ENCODE results near the gene ATP6AP1.

ATP6AP1 gene

DNA sequence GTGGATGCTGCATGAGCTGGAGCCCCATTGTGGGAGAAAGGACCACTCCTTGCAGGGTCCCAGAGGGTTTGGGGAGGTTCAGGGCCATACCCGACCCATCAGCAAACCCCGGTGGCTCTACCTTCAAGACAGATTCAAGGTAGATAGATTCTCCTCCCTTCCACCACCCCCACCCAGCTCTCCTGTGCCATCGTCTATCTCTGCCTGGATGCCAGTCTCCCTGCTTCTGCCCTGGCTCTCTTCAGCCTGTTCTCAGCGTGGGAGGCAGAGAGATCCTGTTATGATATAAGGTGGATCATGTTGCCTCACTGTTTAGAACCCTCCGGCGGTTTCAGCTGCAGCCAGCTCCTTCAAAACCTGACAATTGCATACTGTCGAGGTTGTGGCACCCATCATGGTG, 45.2 kb downstream of the ATP6AP1 start:
- no peak for DNase-seq

DNA sequence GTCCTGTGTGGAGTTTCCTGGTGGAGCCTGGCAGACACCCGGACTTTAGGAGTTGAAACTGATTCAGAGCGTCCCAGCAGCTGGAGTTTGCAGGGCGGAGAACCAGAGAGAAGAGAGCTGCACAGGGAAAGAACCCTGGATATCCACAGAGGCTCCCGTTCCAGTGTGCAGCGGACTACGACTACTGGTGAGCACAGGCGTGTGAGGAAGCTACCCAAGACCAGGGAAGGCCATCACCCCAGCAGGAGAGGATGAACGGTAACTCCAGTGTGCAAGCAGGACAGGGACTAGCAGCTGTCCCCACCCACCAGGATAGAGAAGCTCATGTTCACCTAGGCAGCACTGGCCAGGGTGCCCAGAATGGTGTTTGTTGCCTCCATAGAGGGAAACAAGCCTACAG, 48.3 kb downstream of the ATP6AP1 start:
- no peak for DNase-seq

DNA sequence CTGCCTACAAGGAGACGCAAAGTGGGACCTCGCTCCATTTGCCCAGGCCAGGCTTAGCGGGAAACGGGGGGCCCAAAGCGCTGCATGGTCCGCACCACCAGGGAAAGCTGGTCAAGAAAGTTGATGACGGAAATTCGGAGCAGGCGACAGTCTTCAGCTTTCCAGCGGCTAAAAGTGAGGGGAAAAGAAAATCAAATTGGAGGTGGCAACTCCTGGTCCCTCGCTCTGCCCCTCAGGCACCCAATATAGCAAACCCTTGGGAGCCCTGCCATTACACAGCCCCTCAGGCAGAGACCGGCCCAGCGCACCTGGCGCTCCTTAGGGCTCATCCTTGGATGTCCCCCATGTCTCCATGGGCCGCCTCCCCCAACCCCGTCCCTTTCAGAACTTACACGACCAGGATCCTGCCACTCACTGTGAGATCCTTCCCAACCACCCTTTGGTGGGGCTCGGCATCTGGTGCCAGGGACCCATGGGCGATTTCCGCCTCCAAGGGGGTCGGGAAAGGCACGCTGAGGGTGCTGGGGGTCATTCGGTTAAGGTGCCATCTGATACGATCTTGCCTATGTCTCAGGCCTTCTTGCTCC, 49.5 kb downstream of the ATP6AP1 start:
- DNase-seq: no peak

DNA sequence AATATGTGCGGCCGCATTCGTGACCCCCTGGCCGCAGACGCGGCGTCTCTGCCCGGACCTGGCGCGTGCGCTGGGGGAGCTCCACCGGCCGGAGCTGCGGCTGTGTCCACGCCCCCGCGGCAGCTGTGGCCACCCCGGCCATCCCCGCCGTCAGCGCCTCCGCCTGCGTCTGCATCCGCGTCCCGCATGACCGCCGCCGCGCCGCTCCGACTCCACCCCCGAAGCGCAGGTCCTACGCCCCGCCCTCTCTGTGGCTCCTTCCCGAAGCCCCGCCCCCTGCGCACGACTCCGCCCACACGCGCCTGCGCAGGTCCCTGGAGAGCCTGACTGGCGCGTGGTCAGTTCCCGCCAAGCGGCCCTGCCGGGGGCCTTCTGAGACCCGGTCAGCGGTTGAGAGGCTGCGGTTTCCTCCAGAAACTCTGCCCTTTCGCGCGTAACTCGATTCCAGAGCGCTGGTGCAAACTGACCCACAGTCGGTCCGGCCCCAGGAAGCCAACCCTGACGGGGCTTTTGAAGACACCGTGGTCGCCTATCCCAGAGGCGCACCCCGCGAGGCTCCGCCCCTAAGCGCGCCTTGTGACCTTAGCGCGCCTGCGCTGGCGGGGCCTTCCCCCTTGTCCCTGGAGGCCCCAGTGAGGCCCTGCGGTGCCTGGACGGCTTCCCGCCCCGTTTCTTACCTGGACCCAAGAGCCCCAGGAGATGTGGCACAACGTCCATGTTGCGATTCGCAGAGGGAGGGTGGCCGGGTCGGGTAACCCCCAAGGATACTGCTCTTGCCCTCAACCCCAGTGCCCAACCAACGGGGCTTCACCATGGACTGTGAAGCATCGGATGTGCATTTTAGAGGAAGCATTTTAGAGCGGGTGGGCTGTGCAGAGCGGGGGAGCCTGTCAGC, 50.5 kb downstream of the ATP6AP1 start, which contains the start of gene LAGE3:
Gene LAGE3, minus strand, starts transcription at position 554 of the 895 bp plus-strand sequence. Its CDS starts 366 bp downstream, at position 188.
- DNase-seq: peak; percentile 8

DNA sequence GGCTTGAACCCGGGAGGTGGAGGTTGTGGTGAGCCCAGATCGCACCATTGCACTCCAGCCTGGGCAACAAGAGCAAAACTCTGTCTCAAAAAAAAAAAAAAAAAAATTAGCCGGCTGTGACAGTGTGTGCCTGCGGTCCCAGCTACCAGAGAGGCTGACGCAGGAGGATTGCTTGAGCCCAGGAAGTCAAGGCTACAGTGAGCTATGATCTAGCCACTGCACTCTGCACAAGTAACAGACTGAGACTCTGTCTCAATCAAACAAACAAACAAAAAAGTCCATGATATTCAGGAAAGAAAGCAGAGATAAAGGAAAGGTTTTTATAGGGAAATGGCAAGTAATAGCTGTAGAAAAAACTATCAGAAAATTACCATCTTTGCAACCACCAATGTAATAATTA, 52.7 kb downstream of the ATP6AP1 start:
- no peak for DNase-seq

DNA sequence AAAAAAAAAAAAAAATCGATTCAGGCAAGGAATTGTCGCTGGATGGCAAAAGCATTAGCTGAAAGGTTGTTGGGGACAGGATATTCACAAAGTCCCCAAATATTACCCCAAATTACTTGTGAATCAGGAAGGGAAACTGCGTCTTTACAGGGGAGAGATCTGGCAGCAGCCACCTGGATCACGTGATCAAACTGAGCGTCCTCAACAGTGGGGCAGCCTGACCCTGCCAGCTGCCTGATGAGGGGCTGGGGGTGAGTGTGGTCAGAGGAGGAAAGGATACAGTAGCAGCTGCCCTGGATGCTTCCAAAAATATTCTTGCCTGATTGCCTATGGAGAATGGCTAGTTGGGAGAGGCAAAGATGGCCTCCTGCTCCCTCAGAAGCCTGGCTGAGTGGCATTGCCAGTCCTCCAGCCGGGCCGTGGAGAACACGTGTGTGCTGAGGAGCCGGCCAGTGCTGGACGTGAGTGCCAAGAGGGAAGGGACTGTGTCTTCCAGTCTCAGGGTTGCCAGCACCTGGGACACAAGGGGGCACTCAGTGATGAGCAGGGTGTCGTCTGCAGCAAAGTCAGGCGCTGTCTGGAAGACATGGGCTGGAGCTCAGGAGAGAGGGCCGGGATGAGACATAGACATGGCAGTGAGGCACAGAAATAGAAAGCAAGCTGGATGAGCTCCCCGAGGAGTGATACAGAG, 53.6 kb downstream of the ATP6AP1 start:
- DNase-seq: no peak

DNA sequence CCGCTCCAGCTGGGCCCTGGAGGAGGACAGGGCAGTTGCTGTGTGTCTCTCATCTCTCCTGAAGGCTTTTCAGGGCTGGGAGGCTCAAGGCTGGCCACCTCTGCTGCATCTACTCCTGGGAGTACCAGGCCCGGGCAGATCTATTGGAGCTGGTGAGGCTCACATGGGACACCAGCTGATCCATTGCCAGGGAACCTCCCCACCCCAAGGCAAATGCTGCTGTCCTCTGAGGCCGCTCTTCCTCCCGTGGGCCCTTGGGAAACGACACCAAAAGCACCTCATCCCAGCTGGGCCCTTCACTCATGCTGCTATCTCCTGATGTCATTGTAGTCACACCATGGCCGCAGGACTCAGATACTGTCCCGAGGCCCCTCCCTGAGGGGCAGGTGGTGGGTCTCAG, 54.3 kb downstream of the ATP6AP1 start:
- DNase-seq: no peak

DNA sequence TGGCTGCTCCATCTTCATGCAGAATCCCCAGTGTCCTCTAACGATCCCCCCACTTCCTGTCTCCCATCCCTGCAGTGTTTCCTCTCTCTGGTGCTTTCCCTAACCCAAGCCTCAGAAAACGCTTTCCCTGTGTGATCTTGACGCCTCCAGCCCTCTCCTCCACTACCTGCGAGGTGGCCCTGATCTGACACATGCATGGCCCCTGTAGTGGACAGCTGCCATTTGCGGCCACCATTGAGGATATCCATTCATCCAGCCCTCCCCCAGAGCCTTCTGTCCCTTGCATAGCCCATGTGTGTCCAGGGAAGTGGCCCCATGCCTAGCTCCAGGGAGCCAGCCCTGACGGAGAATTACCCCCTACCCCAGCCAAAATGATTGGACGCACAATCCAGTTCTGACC, 54.8 kb downstream of the ATP6AP1 start:
- no peak for DNase-seq

DNA sequence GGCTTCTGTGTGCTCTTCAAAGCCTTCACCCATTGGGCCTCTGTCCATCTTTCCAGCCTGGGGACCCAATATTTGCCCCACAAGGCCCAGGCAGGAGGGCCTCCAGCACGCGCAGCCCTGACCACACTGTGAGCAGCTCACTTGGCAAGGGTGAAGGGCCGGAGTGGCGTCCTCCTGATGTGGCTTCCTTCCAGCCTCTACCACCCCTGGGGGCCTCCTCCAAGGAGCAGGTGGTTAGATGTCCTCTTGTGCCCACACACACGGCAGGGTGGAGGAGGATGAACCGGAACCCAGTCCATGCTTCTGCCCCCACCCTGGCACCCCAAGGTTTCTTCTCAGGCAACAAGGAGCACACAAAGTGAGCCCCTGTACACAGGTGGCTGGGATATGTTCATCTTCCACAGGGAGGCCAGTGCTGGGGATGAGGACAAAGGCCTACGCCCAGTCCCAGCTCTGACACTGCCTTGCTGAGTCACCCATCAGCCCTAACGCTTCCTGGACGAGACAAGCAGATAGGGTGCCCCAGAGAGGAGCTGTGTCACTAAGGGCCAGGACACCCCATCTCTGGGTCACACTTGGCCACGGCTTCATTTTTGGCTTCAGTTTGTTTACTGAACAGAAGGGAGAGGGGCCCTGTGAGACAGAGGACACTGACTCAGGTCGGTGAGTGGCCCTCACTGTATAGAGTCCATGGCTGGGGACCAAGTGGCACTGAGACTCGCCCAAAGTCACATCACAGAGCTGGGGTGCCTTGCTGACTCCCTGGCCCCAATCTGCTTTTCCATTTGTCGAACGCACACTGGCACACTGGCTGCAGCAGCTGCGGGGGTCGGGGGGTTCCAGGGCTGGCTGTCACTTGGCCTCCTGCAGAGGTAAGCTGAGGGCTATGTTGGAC, 56.0 kb downstream of the ATP6AP1 start:
- DNase-seq: no peak

DNA sequence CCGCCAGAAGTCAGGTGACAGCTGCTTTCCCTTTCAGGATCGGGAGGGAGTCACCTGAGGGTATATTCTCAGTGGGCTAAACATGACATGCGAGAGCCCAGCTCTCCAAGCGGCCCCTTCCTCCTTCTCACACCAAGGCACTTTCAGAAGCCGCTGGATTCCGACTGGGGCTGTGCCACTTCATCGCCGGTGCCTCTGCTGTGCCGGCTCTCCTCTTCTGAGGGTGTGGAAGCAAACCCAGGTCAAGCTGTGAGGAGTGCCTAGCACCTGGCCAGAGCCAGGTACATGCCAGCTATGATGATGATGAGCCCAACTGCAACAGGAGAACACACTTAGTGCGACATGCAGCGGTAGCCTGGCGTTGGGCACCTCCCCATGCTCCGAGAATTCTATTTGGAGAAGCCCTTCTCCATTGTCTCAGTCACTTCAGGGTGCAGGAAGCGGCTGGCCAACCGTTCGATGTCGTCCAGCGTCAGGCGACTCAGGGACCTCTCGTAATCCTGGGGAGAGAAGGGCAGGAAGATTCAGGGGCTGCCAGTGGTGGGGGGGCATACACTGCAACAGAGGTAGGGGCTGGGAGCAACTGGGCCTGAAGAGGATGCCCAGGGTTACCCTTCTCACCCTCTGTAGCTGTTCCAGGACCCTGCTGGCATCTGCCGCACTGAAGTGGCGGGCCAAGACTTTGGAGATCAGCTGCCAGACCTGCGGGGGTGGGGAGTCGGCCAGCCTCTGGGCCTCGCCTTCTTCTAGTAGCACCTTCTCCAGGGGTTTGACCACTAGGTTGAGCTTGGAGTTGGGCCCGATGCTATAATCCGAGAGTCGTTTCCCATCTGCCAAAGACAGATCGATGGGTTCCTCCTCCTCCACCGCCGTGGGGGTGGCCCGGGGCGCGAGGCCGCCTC, 56.9 kb downstream of the ATP6AP1 start:
- DNase-seq: no peak

DNA sequence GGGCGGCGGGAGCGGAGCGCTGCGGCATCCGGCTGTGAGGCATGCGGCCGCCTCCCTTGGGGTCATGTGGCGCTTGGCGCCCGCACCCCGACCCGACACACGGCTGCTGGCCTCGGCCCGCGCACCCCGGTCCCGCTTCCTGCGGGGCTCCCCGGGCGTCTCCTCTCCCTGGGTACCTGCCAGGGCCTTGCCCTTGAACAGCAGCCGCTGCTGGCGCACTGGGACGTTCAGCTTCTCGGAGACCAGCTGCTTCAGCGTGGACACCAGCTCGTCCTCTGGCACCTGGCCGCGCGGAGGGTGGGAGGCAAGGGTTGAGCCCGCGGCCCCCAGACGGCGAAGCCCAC, 57.5 kb downstream of the ATP6AP1 start:
- DNase-seq: no peak
